OCI-LY3 (cell line): ENCODE data around the gene B4GALT7.

Experiments
- EZH2phosphoT487 ChIP-seq: fragments of 200-600 bp; shearing (Covaris generic); IDR thresholded peaks from 2 replicates; pipeline ENCODE4 v1.6.1; 2018; ENCODE audit warnings: antibody characterized with exemption, mixed run types, low read depth
- TF ChIP-seq, protein P1 (sequence below): fragments of 200-600, 300-600 bp; sonication (generic); IDR thresholded peaks from 2 replicates; pipeline ENCODE4 v1.5.1; 2014; ENCODE audit warnings: antibody characterized with exemption, low read length, low read depth

DNA sequence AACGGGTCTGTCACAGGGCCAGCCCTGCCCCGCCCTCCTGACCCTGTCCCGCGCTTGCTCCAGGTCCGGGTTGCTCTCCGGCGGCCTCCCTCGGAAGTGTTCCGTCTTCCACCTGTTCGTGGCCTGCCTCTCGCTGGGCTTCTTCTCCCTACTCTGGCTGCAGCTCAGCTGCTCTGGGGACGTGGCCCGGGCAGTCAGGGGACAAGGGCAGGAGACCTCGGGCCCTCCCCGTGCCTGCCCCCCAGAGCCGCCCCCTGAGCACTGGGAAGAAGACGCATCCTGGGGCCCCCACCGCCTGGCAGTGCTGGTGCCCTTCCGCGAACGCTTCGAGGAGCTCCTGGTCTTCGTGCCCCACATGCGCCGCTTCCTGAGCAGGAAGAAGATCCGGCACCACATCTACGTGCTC is 4.2 kb downstream of the B4GALT7 start:
- TF ChIP-seq, protein P1, sequence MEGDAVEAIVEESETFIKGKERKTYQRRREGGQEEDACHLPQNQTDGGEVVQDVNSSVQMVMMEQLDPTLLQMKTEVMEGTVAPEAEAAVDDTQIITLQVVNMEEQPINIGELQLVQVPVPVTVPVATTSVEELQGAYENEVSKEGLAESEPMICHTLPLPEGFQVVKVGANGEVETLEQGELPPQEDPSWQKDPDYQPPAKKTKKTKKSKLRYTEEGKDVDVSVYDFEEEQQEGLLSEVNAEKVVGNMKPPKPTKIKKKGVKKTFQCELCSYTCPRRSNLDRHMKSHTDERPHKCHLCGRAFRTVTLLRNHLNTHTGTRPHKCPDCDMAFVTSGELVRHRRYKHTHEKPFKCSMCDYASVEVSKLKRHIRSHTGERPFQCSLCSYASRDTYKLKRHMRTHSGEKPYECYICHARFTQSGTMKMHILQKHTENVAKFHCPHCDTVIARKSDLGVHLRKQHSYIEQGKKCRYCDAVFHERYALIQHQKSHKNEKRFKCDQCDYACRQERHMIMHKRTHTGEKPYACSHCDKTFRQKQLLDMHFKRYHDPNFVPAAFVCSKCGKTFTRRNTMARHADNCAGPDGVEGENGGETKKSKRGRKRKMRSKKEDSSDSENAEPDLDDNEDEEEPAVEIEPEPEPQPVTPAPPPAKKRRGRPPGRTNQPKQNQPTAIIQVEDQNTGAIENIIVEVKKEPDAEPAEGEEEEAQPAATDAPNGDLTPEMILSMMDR, result no peak
- TF ChIP-seq EZH2phosphoT487, result no peak
